Breast epithelium (tissue), 3 donors: Measurements from ENCODE around the gene AGO3.

Experiments
- POLR2AphosphoS5 ChIP-seq, 3 donors: sonication (generic); formaldehyde crosslinking; IDR thresholded peaks; one replicate each; pipeline ENCODE4 v1.6.1; 2017; ENCODE audit warnings: antibody characterized with exemption in 3 of 3
- TF ChIP-seq, protein P1 (sequence below), 3 donors: fragments of 450-650 bp; IDR thresholded peaks; one replicate each; pipeline ENCODE4 v1.5.1; 2016 to 2017; ENCODE audit warnings: antibody characterized with exemption in 3 of 3, mild to moderate bottlenecking in 3 of 3, moderate library complexity in 3 of 3

DNA sequence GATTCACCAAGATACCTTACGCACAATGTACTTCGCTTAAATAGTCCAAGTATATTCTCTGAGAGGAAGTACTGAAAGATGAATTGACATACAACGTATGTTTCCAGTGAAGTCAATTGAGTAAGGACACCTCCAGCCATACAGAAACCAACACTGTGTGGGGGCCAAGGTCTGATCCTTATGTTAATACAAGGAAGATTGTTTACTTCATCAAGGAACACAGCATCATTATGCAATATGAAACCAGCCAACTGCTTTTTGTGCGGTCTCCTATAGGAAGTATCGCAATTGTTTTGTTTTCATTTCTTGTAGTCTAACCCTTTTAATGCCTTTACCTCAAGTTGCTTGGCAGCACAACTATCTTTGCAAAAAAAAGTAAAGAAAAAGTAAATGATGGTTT is 124.8 kb downstream of the AGO3 start:
- TF ChIP-seq, protein P1, sequence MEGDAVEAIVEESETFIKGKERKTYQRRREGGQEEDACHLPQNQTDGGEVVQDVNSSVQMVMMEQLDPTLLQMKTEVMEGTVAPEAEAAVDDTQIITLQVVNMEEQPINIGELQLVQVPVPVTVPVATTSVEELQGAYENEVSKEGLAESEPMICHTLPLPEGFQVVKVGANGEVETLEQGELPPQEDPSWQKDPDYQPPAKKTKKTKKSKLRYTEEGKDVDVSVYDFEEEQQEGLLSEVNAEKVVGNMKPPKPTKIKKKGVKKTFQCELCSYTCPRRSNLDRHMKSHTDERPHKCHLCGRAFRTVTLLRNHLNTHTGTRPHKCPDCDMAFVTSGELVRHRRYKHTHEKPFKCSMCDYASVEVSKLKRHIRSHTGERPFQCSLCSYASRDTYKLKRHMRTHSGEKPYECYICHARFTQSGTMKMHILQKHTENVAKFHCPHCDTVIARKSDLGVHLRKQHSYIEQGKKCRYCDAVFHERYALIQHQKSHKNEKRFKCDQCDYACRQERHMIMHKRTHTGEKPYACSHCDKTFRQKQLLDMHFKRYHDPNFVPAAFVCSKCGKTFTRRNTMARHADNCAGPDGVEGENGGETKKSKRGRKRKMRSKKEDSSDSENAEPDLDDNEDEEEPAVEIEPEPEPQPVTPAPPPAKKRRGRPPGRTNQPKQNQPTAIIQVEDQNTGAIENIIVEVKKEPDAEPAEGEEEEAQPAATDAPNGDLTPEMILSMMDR (IDR thresholded peaks at IDR 0.05), result no peak
- TF ChIP-seq POLR2AphosphoS5 (IDR thresholded peaks at IDR 0.05), result no peak
